Dedifferentiated amniotic fluid mesenchymal stem cell (primary cell): Measurements from ENCODE around the gene RASGRP3.
"Not testable (repeated sequence)": the region's sequence is repeated elsewhere in the genome, so short reads cannot be mapped to it uniquely, and the experiment has no call there.

Experiments
- DNase-seq: peaks from one replicate; pipeline ENCODE4 v3.0.0-alpha.2; 2016; ENCODE audit errors: extremely low spot score

RASGRP3 gene

GRCh38 chr2:33476131-33476792 is at the start of gene RASGRP3:
TSS of gene RASGRP3 (plus strand) at chr2:33476649. CDS start at chr2:33515137, 38,488 bp downstream.
- peak; percentile 94 for DNase-seq

GRCh38 chr2:33426666-33427231 is 49.7 kb upstream of the RASGRP3 start:
- DNase-seq = peak; percentile 15

- DNase-seq = no peak
Measured at GRCh38 chr2:33430077-33430476, 46.4 kb upstream of the RASGRP3 start.

GRCh38 chr2:33430856-33431255 is 45.6 kb upstream of the RASGRP3 start:
- DNase-seq = no peak

GRCh38 chr2:33432871-33433270 is 43.6 kb upstream of the RASGRP3 start:
- no peak for DNase-seq

- DNase-seq = no peak
Measured at GRCh38 chr2:33433279-33434235, 42.9 kb upstream of the RASGRP3 start.

GRCh38 chr2:33435518-33435917 is 40.9 kb upstream of the RASGRP3 start:
- no peak for DNase-seq

- no peak for DNase-seq
Measured at GRCh38 chr2:33436083-33436482, 40.4 kb upstream of the RASGRP3 start.

GRCh38 chr2:33437297-33437696 is 39.2 kb upstream of the RASGRP3 start:
- DNase-seq = peak; percentile 70

GRCh38 chr2:33437815-33438214 is 38.6 kb upstream of the RASGRP3 start:
- no peak for DNase-seq

GRCh38 chr2:33441235-33441810 is 35.1 kb upstream of the RASGRP3 start:
- peak; percentile 81 for DNase-seq

- not testable (repeated sequence) for DNase-seq
Measured at GRCh38 chr2:33442052-33442451, 34.4 kb upstream of the RASGRP3 start.

GRCh38 chr2:33442528-33443079 is 33.8 kb upstream of the RASGRP3 start:
- DNase-seq = no peak

- no peak for DNase-seq
Measured at GRCh38 chr2:33443274-33443829, 33.1 kb upstream of the RASGRP3 start.

- no peak for DNase-seq
Measured at GRCh38 chr2:33444967-33445366, 31.5 kb upstream of the RASGRP3 start.

GRCh38 chr2:33448220-33448899 is 28.1 kb upstream of the RASGRP3 start:
- no peak for DNase-seq

GRCh38 chr2:33451214-33451613 is 25.2 kb upstream of the RASGRP3 start:
- no peak for DNase-seq

- DNase-seq = no peak
Measured at GRCh38 chr2:33451825-33452224, 24.6 kb upstream of the RASGRP3 start.

GRCh38 chr2:33452545-33452944 is 23.9 kb upstream of the RASGRP3 start:
- no peak for DNase-seq

GRCh38 chr2:33453905-33454479 is 22.5 kb upstream of the RASGRP3 start:
- DNase-seq = no peak
